CD4-positive, alpha-beta T cell (primary cell): ENCODE measurements around the gene ZNF317. TPM values are rescaled to one million over a fixed set of nuclear protein-coding genes. Genes with fewer than 3 reads are reported as not detected.

Source experiments
- ATAC-seq: fragments of 200-7000 bp; cut with Tn5 transposase; one replicate; pipeline ENCODE4 v1.10.0; 2022; ENCODE audit warnings: mild to moderate bottlenecking; ENCODE audit not compliant: poor library complexity
- CTCF ChIA-PET: fragments of 350-600 bp; sonication (Branson Sonifier 250); formaldehyde crosslinking; loops from one replicate; lab custom pipeline; 2021; ENCODE audit warnings: antibody characterized with exemption, inconsistent platforms; lab: Charles Lee
- POLR2A ChIA-PET: fragments of 350-600 bp; sonication (Branson Sonifier 250); formaldehyde crosslinking; loops from one replicate; lab custom pipeline; 2021; ENCODE audit warnings: antibody characterized with exemption, inconsistent platforms; lab: Charles Lee
- DNase-seq, 14 experiments: peaks; one replicate each; pipeline ENCODE4 v3.0.0-alpha.2; 2013 to 2020; ENCODE audit warnings: mixed read lengths in 2 of 14
- H3K27ac ChIP-seq, 2 donors: one replicate each; pipeline versions ENCODE4 v1.5.1 to v1.7.0; 2013; ENCODE audit warnings: low read length in 2 of 2, low read depth in 1 of 2, mild to moderate bottlenecking in 1 of 2
- H3K27me3 ChIP-seq, 2 experiments: 1 replicate in 1 of 2; 2 replicates in 1 of 2; pipeline versions ENCODE4 v1.6.1 to v1.7.0; 2013; ENCODE audit warnings: low read length in 2 of 2, control low read depth in 1 of 2, mild to moderate bottlenecking in 1 of 2, moderate library complexity in 1 of 2; ENCODE audit not compliant: insufficient read depth in 2 of 2, control insufficient read depth in 1 of 2
- H3K36me3 ChIP-seq: one replicate; pipeline ENCODE4 v1.6.1; 2013; ENCODE audit warnings: low read length, control low read depth; ENCODE audit not compliant: insufficient read depth
- H3K4me1 ChIP-seq: one replicate; pipeline ENCODE4 v1.6.1; 2013; ENCODE audit warnings: low read length, control low read depth; ENCODE audit not compliant: insufficient read depth
- H3K4me3 ChIP-seq: one replicate; pipeline ENCODE4 v1.5.1; 2013; ENCODE audit warnings: mild to moderate bottlenecking, low read length, moderate library complexity
- H3K9me3 ChIP-seq, 2 experiments: 1 replicate in 1 of 2; 2 replicates in 1 of 2; pipeline versions ENCODE4 v1.6.1 to v1.7.0; 2013; ENCODE audit warnings: low read length in 2 of 2, mild to moderate bottlenecking in 2 of 2, control low read depth in 1 of 2, moderate library complexity in 1 of 2; ENCODE audit not compliant: control insufficient read depth in 1 of 2, insufficient read depth in 1 of 2
- H3K27ac Mint-ChIP-seq: one replicate; pipeline ENCODE4 v1.8.0; 2020; ENCODE audit warnings: mixed read lengths
- H3K27me3 Mint-ChIP-seq: one replicate; pipeline ENCODE4 v1.8.0; 2021; ENCODE audit warnings: mixed read lengths
- H3K36me3 Mint-ChIP-seq: one replicate; pipeline ENCODE4 v1.8.0; 2021; ENCODE audit warnings: low read depth, mixed read lengths
- H3K4me1 Mint-ChIP-seq: one replicate; pipeline ENCODE4 v1.8.0; 2021; ENCODE audit warnings: low read depth, mixed read lengths
- H3K4me3 Mint-ChIP-seq: one replicate; pipeline ENCODE4 v1.8.0; 2020; ENCODE audit warnings: mild to moderate bottlenecking, mixed read lengths
- H3K9me3 Mint-ChIP-seq: one replicate; pipeline ENCODE4 v1.8.0; 2020; ENCODE audit warnings: mixed read lengths
- CTCF ChIP-seq: fragments of 200-600 bp; IDR thresholded peaks from one replicate; pipeline ENCODE4 v1.8.0; 2022; ENCODE audit warnings: antibody characterized with exemption, mild to moderate bottlenecking
- intact Hi-C, 2 experiments: fragments of 100-400 bp; cut with DNase I in 1 of 2; cut with micrococcal nuclease in 1 of 2; formaldehyde crosslinking; loops; one replicate each; pipeline versions ENCODE4 v1.15.1 to v1.9.0; 2023 to 2025; cut with DNase I, micrococcal nuclease
- total RNA-seq, 174 experiments: library from RNA in 2 of 174; stranded (reverse) in 2 of 174; gene quantifications; one replicate each; pipeline ENCODE4 v1.2.3 and lab custom pipeline; 2021 to 2026

The ZNF317 gene
- total RNA-seq, 2 experiments from 2014 or later = 110 TPM

DNA sequence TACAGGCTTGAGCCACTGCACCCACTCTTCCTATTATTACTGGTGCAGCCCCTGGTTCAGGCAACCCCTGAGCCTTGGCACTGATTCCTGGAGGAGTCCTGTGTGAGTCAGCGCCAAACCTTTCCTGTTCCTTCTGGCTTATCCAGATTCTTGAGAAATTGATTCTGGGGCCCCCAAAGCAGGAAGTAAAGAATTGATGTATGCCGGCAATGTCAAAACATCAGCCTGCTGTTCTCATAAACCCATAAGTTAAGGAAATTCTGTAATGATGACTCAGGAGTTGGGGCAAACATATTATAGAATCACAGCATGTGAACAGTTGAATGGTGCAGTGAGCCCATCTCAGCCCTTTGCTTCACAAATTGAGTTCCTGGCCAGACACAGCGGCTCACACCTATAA lies 12.0 kb upstream of the ZNF317 start:
- CTCF ChIA-PET = no interaction called here

DNA sequence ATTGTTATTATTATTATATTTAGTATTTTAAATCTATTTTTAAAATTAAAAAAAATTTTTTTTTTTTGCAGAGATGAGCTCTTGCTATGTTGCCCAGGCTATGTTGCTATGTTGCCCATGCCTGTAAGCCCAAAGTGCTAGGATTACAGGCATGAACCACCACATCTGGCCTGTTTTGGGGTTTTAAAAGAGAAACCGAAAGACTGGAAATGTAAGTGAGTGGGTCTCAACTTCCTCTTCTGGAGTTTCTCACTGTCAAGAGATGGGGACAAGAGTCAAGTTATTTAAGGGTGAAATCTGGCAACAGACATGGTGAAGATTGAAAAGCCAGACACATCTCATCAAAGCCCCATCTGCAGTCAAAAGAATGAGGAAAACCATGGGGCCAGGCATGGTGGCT lies 9.2 kb upstream of the ZNF317 start:
- Histone ChIP-seq H3K4me3 (no peak overlapping the region), H3K9me3 (no peaks in the 10 kb centered on the region), H3K36me3 (no peaks in the 10 kb centered on the region), H3K27ac (no peak overlapping the region), H3K27me3 (peaks cover 6 to 9% of the 10 kb centered on the region in 2 experiments), H3K4me1 (no peaks in the 10 kb centered on the region)
- intact Hi-C loops = no loop called here
- H3K4me1 Mint-ChIP-seq = no peaks in the 10 kb centered on the region
- no peak overlapping the region for H3K4me3 Mint-ChIP-seq
- POLR2A ChIA-PET = no interaction called here
- TF ChIP-seq CTCF = no peak
- peak in 1 of 14 experiments; percentile 11 for DNase-seq
- no peaks in the 10 kb centered on the region for H3K9me3 Mint-ChIP-seq
- no peak overlapping the region for H3K27ac Mint-ChIP-seq
- H3K36me3 Mint-ChIP-seq = no peaks in the 10 kb centered on the region
- peaks cover 32% of the 10 kb centered on the region for H3K27me3 Mint-ChIP-seq
- ATAC-seq = no peak
- CTCF ChIA-PET = no interaction called here

More for the DNA sequence above, 12.0 kb upstream of the ZNF317 start:
- no peak for TF ChIP-seq CTCF
- ATAC-seq = no peak
- no peak overlapping the region for H3K27ac Mint-ChIP-seq
- no peaks in the 10 kb centered on the region for H3K36me3 ChIP-seq
- no peak overlapping the region for H3K4me3 Mint-ChIP-seq
- no peaks in the 10 kb centered on the region for H3K9me3 ChIP-seq
- H3K4me1 ChIP-seq = no peaks in the 10 kb centered on the region
- H3K27ac ChIP-seq = no peak overlapping the region
- peaks cover 6 to 9% of the 10 kb centered on the region in 2 experiments for H3K27me3 ChIP-seq
- no peak for DNase-seq
- no peaks in the 10 kb centered on the region for H3K4me1 Mint-ChIP-seq
- H3K9me3 Mint-ChIP-seq = no peaks in the 10 kb centered on the region
- peaks cover 40% of the 10 kb centered on the region for H3K27me3 Mint-ChIP-seq
- POLR2A ChIA-PET = no interaction called here
- no peak overlapping the region for H3K4me3 ChIP-seq
- no peaks in the 10 kb centered on the region for H3K36me3 Mint-ChIP-seq
- intact Hi-C loops = no loop called here

- Mint-ChIP-seq H3K36me3 (no peaks in the 10 kb centered on the region), H3K27ac (no peak overlapping the region), H3K4me1 (peaks cover 6% of the 10 kb centered on the region), H3K9me3 (no peaks in the 10 kb centered on the region), H3K27me3 (peaks cover 25% of the 10 kb centered on the region), H3K4me3 (no peak overlapping the region)
- CTCF ChIA-PET = interaction anchor here (0.6 kb wide), 1 partner anchor 1011 kb away, joined by 4 read pairs; no protein-coding TSS in a partner anchor
- no peak for TF ChIP-seq CTCF
- Histone ChIP-seq H3K27ac (no peak overlapping the region), H3K36me3 (no peaks in the 10 kb centered on the region), H3K9me3 (no peaks in the 10 kb centered on the region), H3K4me3 (no peak overlapping the region), H3K27me3 (peaks cover 0 to 9% of the 10 kb centered on the region in 2 experiments), H3K4me1 (peaks cover 8% of the 10 kb centered on the region)
- POLR2A ChIA-PET = no interaction called here
- ATAC-seq = no peak
- no peak for DNase-seq
- intact Hi-C loops = no loop called here
Measured at GRCh38 chr19:9132422-9132821, 7.8 kb upstream of the ZNF317 start.
